Heart right ventricle (tissue), 16 donors: Measurements from ENCODE around the gene CCDC85B. TPM values are rescaled to one million over a fixed set of nuclear protein-coding genes. Genes with fewer than 3 reads are reported as not detected.

Source experiments
- ATAC-seq, 8 donors: fragments of 200-7000 bp; cut with Tn5 transposase; one replicate each; pipeline ENCODE4 v1.9.1; 2020; ENCODE audit warnings: mild to moderate bottlenecking in 8 of 8, moderate library complexity in 8 of 8, moderate number of reproducible peaks in 1 of 8
- DNase-seq, 2 donors: peaks; one replicate each; pipeline ENCODE4 v3.0.0-alpha.2; 2020
- H3K27ac ChIP-seq, 10 donors: fragments of 200-600 bp; sonication (generic) in 2 of 10; one replicate each; pipeline versions ENCODE4 v1.5.0 to v1.8.0; 2020 to 2022; ENCODE audit warnings: mild to moderate bottlenecking in 3 of 10
- H3K27me3 ChIP-seq, 7 donors: fragments of 200-600 bp; one replicate each; pipeline ENCODE4 v1.8.0; 2021 to 2022; ENCODE audit warnings: mild to moderate bottlenecking in 2 of 7
- H3K36me3 ChIP-seq, 9 donors: fragments of 200-600 bp; sonication (generic) in 1 of 9; one replicate each; pipeline versions ENCODE4 v1.5.0 to v1.8.0; 2020 to 2022; ENCODE audit warnings: mild to moderate bottlenecking in 2 of 9
- H3K4me1 ChIP-seq, 9 donors: fragments of 200-600 bp; sonication (generic) in 1 of 9; one replicate each; pipeline versions ENCODE4 v1.5.0 to v1.8.0; 2020 to 2022; ENCODE audit warnings: mild to moderate bottlenecking in 4 of 9
- H3K4me3 ChIP-seq, 10 donors: fragments of 200-600 bp; sonication (generic) in 2 of 10; one replicate each; pipeline versions ENCODE4 v1.5.0 to v1.8.0; 2020 to 2022; ENCODE audit warnings: mild to moderate bottlenecking in 7 of 10, moderate library complexity in 2 of 10
- H3K9me3 ChIP-seq, 11 donors: fragments of 200-600 bp in 10 of 11; sonication (generic) in 2 of 11; one replicate each; pipeline versions ENCODE4 v1.5.0 to v1.8.0; 2013 to 2022; ENCODE audit warnings: mild to moderate bottlenecking in 2 of 11, control low read depth in 1 of 11, moderate library complexity in 1 of 11
- CTCF ChIP-seq, 9 donors: fragments of 200-600 bp; sonication (generic) in 2 of 9; IDR thresholded peaks; one replicate each; pipeline versions ENCODE4 v1.5.0 to v1.8.0; 2021 to 2022; ENCODE audit warnings: antibody characterized with exemption in 9 of 9, mild to moderate bottlenecking in 5 of 9, moderate library complexity in 1 of 9
- WGBS, 2 donors: extraction: QIAGEN DNeasy Blood & Tissue Kit; methylation state at CpG; one replicate each; pipeline ENCODE4 v1.1.7; 2013; ENCODE audit warnings: inconsistent platforms in 1 of 2; 5-methylcytosine and 5-hydroxymethylcytosine counted together
- intact Hi-C, 10 donors: fragments of 100-400 bp; cut with DNase I; formaldehyde crosslinking; loops; one replicate each; pipeline versions ENCODE4 v1.11.1 to v1.14.2; 2022
- polyA plus RNA-seq, 2 donors: library from polyadenylated mRNA; stranded (reverse); fragments of 200-250 nt; gene quantifications; one replicate each; pipeline ENCODE4 v1.2.3, GENCODE V29; 2013
- total RNA-seq, 10 donors: library from RNA; stranded (reverse); fragmentation: NEBNext Ultra II Directional in 3 of 10; extraction: Animal tissue kit (Norgen Biotek cat#: 25700) in 3 of 10; gene quantifications; one replicate each; pipeline versions ENCODE4 v1.2.1 to v1.2.4, GENCODE V29; 2021 to 2023
- donor health status: Arrhythmogenic right ventricular cardiomyopathy.
- donor health status: ischemic (EF 13 %, LVEDD 7.1; RV severe dilation, severe dysfunction).
- donor health status: healthy with polysubstance abuse.
- donor health status: DM: no; HTN: yes; CAD: no.
- donor health status: DM: no; HTN: no; CAD: no.
- donor health status: ischemic (EF 25% LVEDD 6.9; RV normal size, moderate dysfunction).
- donor health status: ischemic (EF 25% LVEDD 5.7; RV mildly dilated, moderate dysfunction).
- donor health status: healthy.
- donor health status: DM: yes; HTN: yes; CAD: no.
- donor health status: Ischemic cardiomyopathy.
- donor health status: ischemic (EF 35%, LVEDD 5.7; RV mildly dilated, moderate dysfunction).
- donor health status: nonischemic (EF 11% LVEDD 7.7; RV severe dilation, severe dysfunction).
- donor health status: DM: yes; HTN: yes; CAD: no.
- donor health status: PGD.
- donor health status: ischemic (EF 29% LVEDD 5.4; RV normal size, mild dysfunction).
- donor health status: nonischemic (EF 23%, LVEDD 6.1; RV moderate dilation, normal function).

CCDC85B gene
- total and polyA plus RNA-seq, 12 donors: 22.1 to 69.4 (median 35.4) TPM

- Histone ChIP-seq H3K36me3 (peaks cover 6 to 52% (median 33%) of the 10 kb centered on the region in 9 donors), H3K27ac (no peak overlapping the region), H3K9me3 (peaks cover 0 to 10% (median 3%) of the 10 kb centered on the region in 11 donors), H3K27me3 (no peaks in the 10 kb centered on the region), H3K4me1 (peaks cover 0 to 18% (median 6%) of the 10 kb centered on the region in 9 donors), H3K4me3 (no peak overlapping the region)
- no peak for TF ChIP-seq CTCF (IDR thresholded peaks at IDR 0.05)
- 68 to 74% methylated on average over 20 of the region's 20 CpGs for whole genome bisulfite sequencing, 2 donors
- ATAC-seq (peak in 4 of 8 donors; percentile 2 to 14 (median 7)), DNase-seq (no peak)
- intact Hi-C loops: no loop called here
Measured at GRCh38 chr11:65850217-65851082, 40.0 kb upstream of the CCDC85B start.

DNA sequence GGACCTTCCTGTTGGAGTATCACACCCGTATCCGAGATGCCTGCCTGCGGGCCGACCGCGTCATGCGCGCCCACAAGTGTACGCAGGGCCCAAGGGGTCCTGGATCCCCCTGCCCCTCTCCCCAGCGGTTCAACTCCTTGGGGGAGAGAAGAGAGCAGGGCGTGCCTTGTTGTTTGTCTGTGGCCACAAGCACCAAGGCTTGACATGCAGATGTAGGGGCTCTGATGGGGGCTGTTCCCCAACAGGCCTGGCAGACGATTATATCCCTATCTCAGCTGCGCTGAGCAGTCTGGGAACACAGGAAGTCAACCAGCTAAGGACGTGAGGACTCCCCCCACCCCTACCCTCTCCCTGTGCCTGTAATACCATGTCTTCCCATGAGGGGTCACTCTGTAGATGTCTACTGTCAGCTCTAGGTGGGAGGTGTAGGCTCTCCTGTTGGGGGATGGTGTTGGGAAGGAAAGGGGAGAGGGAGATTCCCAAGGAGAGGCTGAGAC lies 39.3 kb upstream of the CCDC85B start:
- no peak for DNase-seq
- Histone ChIP-seq H3K9me3 (peaks cover 0 to 10% (median 3%) of the 10 kb centered on the region in 11 donors), H3K27ac (no peak overlapping the region), H3K4me3 (no peak overlapping the region), H3K27me3 (no peaks in the 10 kb centered on the region), H3K4me1 (peaks cover 0 to 25% (median 13%) of the 10 kb centered on the region in 9 donors), H3K36me3 (peaks cover 9 to 59% (median 35%) of the 10 kb centered on the region in 9 donors)
- peak in 7 of 9 donors; percentile 9 to 37 (median 32) for TF ChIP-seq CTCF (IDR thresholded peaks at IDR 0.05)
- intact Hi-C loops: no loop called here
- ATAC-seq: peak in 1 of 8 donors; percentile 9
- WGBS, 2 donors: 89 to 91% methylated on average over 13 to 14 of the region's 14 CpGs

DNA sequence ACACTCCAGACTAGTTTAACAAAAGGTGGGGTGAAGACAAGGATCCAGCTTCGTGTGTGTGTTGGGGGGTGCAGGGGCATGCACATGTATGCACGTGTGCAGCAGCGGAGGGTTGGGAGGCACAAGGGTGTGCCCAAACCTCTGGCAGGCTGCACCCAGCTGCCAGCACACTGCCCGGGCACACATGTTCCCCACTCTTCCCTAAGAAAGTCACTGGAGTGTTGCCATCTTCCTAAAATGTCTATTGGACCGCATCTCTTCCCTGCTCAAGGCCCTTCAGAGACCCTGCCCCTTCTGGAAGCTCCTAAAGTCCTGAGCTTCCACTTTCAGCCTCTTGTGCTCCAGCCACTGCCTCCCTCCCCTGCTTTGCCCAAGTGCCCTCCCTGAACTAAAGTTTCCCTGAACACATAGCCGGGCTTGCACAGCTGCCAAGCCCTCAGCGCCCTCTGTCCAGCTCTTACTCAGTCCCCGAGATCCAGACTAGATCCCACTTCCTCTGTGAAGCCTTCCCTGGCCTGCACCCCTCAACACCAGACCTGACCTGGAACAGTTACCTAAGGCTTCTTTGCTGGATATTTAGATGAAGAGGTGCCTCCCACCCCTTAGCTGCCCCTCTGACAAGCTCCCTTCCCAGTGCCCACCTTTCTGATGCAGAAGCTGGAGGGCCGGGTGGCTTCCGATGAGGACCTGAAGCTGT lies 38.5 kb upstream of the CCDC85B start:
- DNase-seq: no peak
- peaks cover 9 to 65% (median 35%) of the 10 kb centered on the region in 9 donors for H3K36me3 ChIP-seq
- 91 to 92% methylated on average over 10 of the region's 10 CpGs for WGBS, 2 donors

More for the DNA sequence above, 38.5 kb upstream of the CCDC85B start:
- Histone ChIP-seq H3K27me3 (no peaks in the 10 kb centered on the region), H3K4me3 (no peak overlapping the region), H3K4me1 (peaks cover 7 to 33% (median 21%) of the 10 kb centered on the region in 9 donors), H3K27ac (no peak overlapping the region), H3K9me3 (peaks cover 0 to 10% (median 3%) of the 10 kb centered on the region in 11 donors)
- intact Hi-C loops: no loop called here
- ATAC-seq: no peak
- no peak for TF ChIP-seq CTCF (IDR thresholded peaks at IDR 0.05)
